Stimulated activated CD8-positive, alpha-beta memory T cell treated with anti-CD3 and anti-CD28 coated beads, Interleukin-2, amount 100 ng/mL, for 48 hours (primary cell): ENCODE results near the gene SPATA9.
A peak's percentile ranks its signal among the peaks of the same experiment; 100 is the strongest.
"Not testable (repeated sequence)": the region's sequence is repeated elsewhere in the genome, so short reads cannot be mapped to it uniquely, and the experiment has no call there.

Experiments
- DNase-seq, 2 donors: peaks; one replicate each; pipeline ENCODE4 v3.0.0-alpha.2; 2020; ENCODE audit warnings: low read depth in 2 of 2

SPATA9 gene

GRCh38 chr5:95646226-95646568 lies 36.6 kb downstream of the SPATA9 start:
- not testable (repeated sequence) for DNase-seq

- DNase-seq, result no peak
Observed at GRCh38 chr5:95644351-95645042, 38.3 kb downstream of the SPATA9 start.

- DNase-seq, result no peak
Observed at GRCh38 chr5:95643152-95643551, 39.6 kb downstream of the SPATA9 start.

GRCh38 chr5:95641741-95642220 lies 41.0 kb downstream of the SPATA9 start:
- no peak for DNase-seq

- no peak for DNase-seq
Observed at GRCh38 chr5:95638632-95639031, 44.2 kb downstream of the SPATA9 start.

GRCh38 chr5:95634081-95634480 lies 48.7 kb downstream of the SPATA9 start:
- no peak for DNase-seq

GRCh38 chr5:95633671-95634070 lies 49.1 kb downstream of the SPATA9 start:
- DNase-seq, result no peak

GRCh38 chr5:95632942-95633341 lies 49.8 kb downstream of the SPATA9 start:
- DNase-seq, result not testable (repeated sequence)

- DNase-seq, result peak; percentile 20 to 45
Observed at GRCh38 chr5:95631991-95632675, 50.7 kb downstream of the SPATA9 start.

GRCh38 chr5:95631255-95631958 lies 51.4 kb downstream of the SPATA9 start:
- no peak for DNase-seq

GRCh38 chr5:95630394-95630917 lies 52.3 kb downstream of the SPATA9 start:
- no peak for DNase-seq

GRCh38 chr5:95628933-95629332 lies 53.9 kb downstream of the SPATA9 start:
- no peak for DNase-seq

GRCh38 chr5:95627971-95628810 lies 54.6 kb downstream of the SPATA9 start:
- no peak for DNase-seq

- DNase-seq, result no peak
Observed at GRCh38 chr5:95626701-95627100, 56.1 kb downstream of the SPATA9 start.

- DNase-seq, result no peak
Observed at GRCh38 chr5:95624368-95624767, 58.4 kb downstream of the SPATA9 start.

- DNase-seq, result no peak
Observed at GRCh38 chr5:95623706-95624105, 59.1 kb downstream of the SPATA9 start.

- no peak for DNase-seq
Observed at GRCh38 chr5:95621839-95622629, 60.8 kb downstream of the SPATA9 start.

GRCh38 chr5:95620870-95621838 lies 61.6 kb downstream of the SPATA9 start:
- DNase-seq, result peak; percentile 17 to 26

GRCh38 chr5:95620030-95620869 lies 62.5 kb downstream of the SPATA9 start, which contains the start of gene GPR150:
Gene GPR150, plus strand, starts transcription at chr5:95620087. Its CDS starts 189 bp downstream, at chr5:95620276.
- peak; percentile 49 to 53 for DNase-seq
